Measurements from ENCODE around the gene FAM83F.
"Not testable (repeated sequence)": the region's sequence is repeated elsewhere in the genome, so short reads cannot be mapped to it uniquely, and the experiment has no call there.

FAM83F gene

DNA sequence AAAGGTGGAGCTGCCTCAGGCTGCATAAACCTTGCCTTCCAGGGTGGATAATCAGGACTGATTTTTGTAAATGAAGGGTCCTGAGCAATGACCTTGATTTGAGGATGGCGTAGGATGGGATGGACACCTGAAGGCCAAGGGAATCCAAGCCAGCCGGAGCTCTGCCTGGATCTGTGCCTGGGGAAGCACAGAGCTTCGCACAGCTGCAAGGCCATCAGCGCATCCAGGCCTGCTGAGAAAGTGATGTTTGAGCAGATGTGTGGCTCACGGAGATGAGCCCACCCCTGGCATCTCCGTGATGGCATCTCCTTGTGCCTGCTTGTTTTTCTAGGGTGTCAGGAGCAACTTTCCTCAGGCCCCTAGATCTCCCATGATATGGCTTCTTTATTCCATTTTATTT lies 23.3 kb downstream of the FAM83F start:
- no peak for DNase-seq (ENCODE audit: low spot score)

GRCh38 chr22:40019100-40019499 lies 24.3 kb downstream of the FAM83F start:
- no peak for DNase-seq (ENCODE audit: low spot score)

DNA sequence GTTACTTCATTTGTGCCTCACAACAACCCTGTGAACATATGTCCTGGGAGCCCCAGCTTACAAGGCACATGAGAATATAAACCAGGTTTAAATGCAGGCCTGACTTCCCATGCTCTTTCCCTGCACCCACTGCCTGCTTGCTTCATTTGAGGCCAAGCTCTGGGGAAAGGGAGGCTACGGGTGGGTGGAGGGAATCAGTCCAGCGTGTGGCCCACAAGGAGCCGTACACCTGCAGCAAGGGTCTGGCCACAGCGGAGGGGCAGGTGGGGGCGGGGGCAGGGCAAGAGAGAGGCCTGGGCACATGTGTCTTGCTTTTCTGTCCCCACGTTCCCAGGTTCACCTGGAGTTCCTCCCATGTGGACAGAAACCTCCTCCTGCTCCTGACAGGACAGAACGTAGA lies 26.2 kb downstream of the FAM83F start:
- DNase-seq (ENCODE audit: low spot score) = no peak

DNA sequence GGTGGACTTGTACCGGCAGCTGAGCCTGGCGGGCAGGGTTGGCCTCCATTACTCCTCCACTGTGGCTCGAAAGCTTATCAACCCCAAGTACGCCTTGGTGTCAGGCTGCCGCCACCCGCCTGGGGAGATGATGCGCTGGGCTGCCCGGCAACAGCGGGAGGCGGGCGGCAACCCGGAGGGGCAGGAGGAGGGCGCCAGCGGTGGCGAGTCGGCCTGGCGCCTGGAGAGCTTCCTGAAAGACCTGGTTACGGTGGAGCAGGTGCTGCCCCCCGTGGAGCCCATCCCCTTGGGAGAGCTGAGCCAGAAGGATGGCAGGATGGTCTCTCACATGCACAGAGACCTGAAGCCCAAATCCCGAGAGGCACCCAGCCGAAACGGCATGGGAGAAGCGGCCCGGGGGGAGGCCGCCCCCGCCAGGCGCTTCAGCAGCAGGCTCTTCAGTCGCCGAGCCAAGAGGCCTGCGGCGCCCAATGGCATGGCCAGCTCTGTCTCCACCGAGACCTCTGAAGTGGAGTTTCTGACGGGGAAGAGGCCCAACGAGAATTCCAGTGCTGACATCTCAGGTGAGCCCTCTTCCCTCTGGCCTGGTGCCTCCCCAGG lies 26.7 kb downstream of the FAM83F start:
- DNase-seq (ENCODE audit: low spot score) = no peak

DNA sequence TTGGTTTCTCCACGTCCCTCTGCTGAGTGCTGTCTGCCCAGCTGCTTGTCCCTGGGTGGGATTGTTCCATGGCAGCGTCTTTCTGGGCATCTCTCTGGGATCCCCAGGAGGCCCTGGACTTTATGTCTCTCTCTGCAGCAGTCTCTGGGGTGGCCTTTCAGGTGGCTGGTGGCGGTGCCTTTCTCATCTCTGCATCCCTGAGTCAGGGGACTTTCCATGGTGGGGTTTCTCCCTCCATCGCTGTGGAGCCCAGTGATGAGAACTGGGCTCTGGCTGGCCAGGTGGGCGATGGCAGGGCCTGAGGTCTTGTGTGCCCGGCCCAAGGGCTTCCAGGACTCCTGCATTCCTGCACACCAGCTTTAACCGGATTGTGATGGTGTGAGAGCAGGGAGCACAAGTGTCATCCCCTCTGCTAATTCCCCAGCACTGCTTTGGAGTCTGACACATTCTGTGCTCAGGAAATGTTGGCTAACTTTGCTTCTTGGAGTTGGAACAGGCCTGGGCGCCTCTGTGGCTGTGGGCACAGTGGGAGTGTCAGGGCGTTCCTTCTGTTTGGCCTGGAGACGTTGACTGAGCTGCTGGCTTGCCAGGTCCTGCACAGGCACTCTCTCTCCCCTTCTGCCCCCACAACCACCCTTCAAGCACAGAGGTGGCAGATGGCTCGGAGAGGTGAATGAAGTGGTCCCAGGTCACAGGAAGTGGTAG lies 27.9 kb downstream of the FAM83F start:
- no peak for DNase-seq (ENCODE audit: low spot score)

GRCh38 chr22:40023341-40023841 lies 28.6 kb downstream of the FAM83F start:
- DNase-seq (ENCODE audit: low spot score) = no peak

- peak; percentile 85 for DNase-seq (ENCODE audit: low spot score)
These were observed 29.7 kb downstream of the FAM83F start for GRCh38 chr22:40024201-40025061.

- not testable (repeated sequence) for DNase-seq (ENCODE audit: low spot score)
These were observed 30.3 kb downstream of the FAM83F start for GRCh38 chr22:40025062-40025379.

DNA sequence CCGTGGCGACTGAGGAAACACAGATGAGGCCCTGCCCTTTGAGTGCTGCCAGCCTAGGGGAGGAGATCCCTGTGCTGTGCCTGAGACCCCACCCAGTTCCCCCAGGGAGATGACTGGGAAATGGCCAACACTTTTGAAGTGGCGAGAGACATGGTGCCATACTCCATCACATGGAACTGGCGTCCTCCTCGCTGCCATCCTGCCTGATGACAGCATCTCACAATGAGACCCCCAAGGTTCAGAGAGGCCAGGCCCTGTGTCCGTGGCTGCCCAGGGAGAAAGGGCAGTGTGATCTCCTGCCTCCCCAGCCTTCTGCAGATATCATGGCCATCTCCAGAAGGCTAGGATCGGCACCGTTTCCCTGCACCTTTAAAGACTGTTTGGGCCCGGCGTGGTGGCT lies 31.1 kb downstream of the FAM83F start:
- no peak for DNase-seq (ENCODE audit: low spot score)

- no peak for DNase-seq (ENCODE audit: low spot score)
These were observed 31.9 kb downstream of the FAM83F start for GRCh38 chr22:40026641-40027040.

GRCh38 chr22:40027191-40028097 lies 32.7 kb downstream of the FAM83F start:
- no peak for DNase-seq (ENCODE audit: low spot score)

- DNase-seq (ENCODE audit: low spot score) = no peak
These were observed 33.3 kb downstream of the FAM83F start for GRCh38 chr22:40028098-40028425.

DNA sequence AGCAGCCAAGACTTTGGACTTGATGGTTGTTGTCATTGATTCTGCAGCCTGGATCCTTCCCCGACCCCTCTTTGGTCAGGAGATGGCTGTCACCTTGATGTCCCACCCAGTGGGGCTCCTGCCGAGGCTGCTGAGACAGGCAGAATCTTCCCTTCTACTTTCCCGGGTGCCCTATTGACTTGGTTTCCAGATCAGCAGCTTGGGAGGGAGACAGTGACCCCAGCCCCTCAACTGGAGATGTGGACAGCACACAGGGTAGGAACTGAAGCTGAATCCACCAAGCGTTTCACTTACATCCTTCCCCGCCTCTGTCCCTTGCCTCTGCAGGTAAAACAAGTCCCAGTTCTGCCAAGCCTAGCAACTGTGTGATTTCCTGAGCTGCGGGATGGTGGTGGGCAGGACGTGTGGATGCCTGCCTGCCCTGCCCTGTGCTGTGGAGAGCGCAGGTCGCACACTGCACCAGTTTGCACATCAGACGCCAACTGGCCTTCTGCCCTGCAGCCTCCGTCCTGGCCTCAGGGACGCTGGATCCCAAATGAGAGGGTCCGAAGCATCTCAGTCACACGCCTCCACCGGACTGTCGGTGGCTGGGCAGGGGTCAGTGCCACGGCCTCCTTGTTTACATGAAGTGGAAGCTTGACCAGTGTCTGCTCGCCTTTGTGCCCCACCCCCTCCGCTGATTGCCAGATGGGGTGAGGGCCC lies 34.6 kb downstream of the FAM83F start:
- no peak for DNase-seq (ENCODE audit: low spot score)

- DNase-seq (ENCODE audit: low spot score) = no peak
These were observed 35.4 kb downstream of the FAM83F start for GRCh38 chr22:40030026-40030757.

GRCh38 chr22:40030758-40031095 lies 36.0 kb downstream of the FAM83F start:
- no peak for DNase-seq (ENCODE audit: low spot score)

DNA sequence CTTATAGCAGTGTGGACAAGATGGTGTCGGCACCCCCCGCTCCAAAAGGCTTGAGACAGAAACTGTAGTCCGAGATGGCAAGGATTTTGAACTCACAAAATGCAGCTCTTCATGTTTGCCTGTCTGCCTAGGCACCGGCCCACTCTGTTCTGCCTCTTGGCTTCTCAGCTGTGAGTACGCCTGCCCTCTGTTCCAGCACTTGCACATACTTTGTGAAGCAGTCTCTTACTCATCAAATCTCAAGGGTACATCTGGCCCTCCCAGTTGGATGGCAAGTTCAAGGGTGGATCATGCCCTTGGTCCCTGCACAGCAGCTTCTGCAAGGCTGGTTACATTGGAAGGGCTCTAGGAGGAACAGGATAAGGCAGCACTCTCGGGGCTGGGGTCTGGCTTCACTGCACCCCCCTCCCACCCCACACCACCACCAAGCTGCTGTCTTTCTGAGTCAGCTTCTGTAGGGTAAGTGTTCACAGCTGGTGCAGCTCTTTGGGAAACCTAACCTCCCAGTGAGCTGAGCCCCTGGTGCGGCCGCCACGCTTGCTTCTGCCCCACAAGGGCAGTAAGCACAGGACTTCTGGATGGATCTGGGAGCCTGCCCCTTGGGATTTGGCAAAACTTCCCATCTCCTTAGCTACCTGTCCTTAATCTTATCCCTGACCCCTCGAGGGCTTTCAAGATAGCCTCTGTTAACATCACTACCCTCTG lies 37.2 kb downstream of the FAM83F start:
- DNase-seq (ENCODE audit: low spot score) = no peak

DNA sequence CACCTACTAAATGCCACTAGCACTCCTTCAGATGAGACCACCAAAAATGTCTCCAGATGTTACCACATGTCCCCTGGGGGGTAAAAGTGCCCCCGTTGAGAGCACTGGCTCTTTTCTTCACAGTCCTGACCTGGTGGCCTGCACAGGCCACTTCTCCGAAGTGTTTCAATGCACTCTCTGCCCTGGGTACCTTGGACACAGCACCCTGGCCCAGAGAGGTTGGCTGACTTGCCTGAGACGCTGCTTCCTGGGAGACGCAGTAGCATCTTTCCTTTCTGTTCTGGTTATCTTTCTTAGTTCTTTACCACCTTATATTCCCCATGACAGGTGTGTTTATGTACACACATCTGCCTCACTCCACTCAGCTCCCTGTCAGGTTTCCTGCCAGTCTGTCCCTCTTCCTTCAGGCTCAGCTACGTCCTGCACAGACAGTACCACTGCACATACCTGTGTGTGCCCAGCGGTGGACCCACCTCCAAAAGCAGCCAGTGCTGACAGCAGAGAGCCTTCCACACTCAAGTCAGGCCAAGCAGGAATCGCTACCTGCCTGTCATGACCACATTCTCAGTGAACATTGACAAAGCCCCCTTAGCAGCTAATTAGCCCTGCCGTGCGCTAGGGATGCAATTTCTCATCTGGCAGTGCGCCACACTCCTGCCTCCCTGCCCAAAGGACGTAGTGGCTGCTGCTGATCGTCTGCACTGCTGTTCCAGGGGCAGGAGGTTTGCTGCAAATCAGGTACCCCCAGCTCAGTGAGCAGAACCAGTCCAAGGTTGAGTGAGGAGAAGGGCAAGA lies 39.0 kb downstream of the FAM83F start:
- no peak for DNase-seq (ENCODE audit: low spot score)

GRCh38 chr22:40035351-40035750 lies 40.6 kb downstream of the FAM83F start:
- no peak for DNase-seq (ENCODE audit: low spot score)

DNA sequence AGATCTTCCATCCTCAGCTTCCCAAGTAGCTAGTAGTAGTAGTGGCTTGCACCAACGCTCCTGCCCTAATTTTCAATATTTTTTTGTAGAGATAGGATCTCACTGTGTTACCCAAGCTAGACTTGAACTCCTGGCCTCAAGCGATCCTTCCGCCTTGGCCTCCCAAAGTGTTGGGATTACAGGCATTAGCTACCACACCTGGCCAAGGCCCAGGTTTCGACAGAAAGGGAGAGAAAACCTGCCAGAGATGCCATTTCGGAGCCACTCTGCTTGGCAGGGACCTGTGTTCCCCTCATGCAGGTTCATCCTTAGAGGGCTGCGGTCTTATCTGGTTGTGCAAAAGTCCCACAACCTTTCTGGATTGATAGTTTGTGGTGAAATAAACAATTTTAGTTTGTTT lies 41.4 kb downstream of the FAM83F start:
- DNase-seq (ENCODE audit: low spot score) = no peak
